ENCODE results near the gene FBF1. TPM values are rescaled to one million over a fixed set of nuclear protein-coding genes. Genes with fewer than 3 reads are reported as not detected.

FBF1 gene
- total and polyA plus RNA-seq, 9 of the 15 experiments (the other 6 are each of a cell fraction or from before 2014, with no cell fraction given) = 0.46 to 14.9 (median 7.5) TPM

GRCh38 chr17:75959051-75959838, 18.4 kb upstream of the FBF1 start (continued):
- TF ChIP-seq MNT (conservative IDR thresholded peaks at IDR 0.05) (no peak), ZNF239 (CRISPR knock-in tag; IDR thresholded peaks at IDR 0.05) (no peak), ZNF436 (CRISPR knock-in tag; IDR thresholded peaks at IDR 0.05) (no peak), KAT2B (IDR thresholded peaks at IDR 0.05; ENCODE audit: low read depth, low read length) (no peak), ZNF445 (CRISPR knock-in tag; IDR thresholded peaks at IDR 0.05; ENCODE audit: low read depth) (no peak), HNRNPK (IDR thresholded peaks at IDR 0.05; ENCODE audit: low read depth, low read length, poor library complexity, severe bottlenecking) (no peak), CC2D1A (IDR thresholded peaks at IDR 0.05) (no peak), XRCC5 (IDR thresholded peaks at IDR 0.05; ENCODE audit: low read depth, low read length) (no peak), NFE2L1 (tag; IDR thresholded peaks at IDR 0.05; ENCODE audit: borderline replicate concordance, low read depth) (no peak), MEIS2 (IDR thresholded peaks at IDR 0.05; ENCODE audit: partially characterized antibody) (peak; percentile 13), ZNF146 (CRISPR knock-in tag; IDR thresholded peaks at IDR 0.05; ENCODE audit: unreplicated experiment) (no peak), SMARCA5 (IDR thresholded peaks at IDR 0.05) (no peak), PCBP2 (IDR thresholded peaks at IDR 0.05; ENCODE audit: low read depth, low read length, poor library complexity, severe bottlenecking) (no peak), CBX8 (IDR thresholded peaks at IDR 0.05; ENCODE audit: borderline replicate concordance, extremely low read depth, low read depth, low read length, poor library complexity, severe bottlenecking) (no peak), HDAC6 (IDR thresholded peaks at IDR 0.05; ENCODE audit: low read depth, low read length) (no peak)
- TF ChIP-seq, protein P1, sequence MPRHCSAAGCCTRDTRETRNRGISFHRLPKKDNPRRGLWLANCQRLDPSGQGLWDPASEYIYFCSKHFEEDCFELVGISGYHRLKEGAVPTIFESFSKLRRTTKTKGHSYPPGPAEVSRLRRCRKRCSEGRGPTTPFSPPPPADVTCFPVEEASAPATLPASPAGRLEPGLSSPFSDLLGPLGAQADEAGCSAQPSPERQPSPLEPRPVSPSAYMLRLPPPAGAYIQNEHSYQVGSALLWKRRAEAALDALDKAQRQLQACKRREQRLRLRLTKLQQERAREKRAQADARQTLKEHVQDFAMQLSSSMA (CRISPR knock-in tag; IDR thresholded peaks at IDR 0.05) = no peak
